CD1c-positive myeloid dendritic cell (primary cell): Measurements from ENCODE around the gene STEAP4.
A peak's percentile ranks its signal among the peaks of the same experiment; 100 is the strongest.

Experiments
- DNase-seq: peaks from one replicate; pipeline ENCODE4 v3.0.0-alpha.2; 2016; ENCODE audit errors: extremely low spot score

Gene STEAP4

GRCh38 chr7:88306590-88307048 lies at the start of gene STEAP4:
Gene STEAP4 (minus strand): TSS chr7:88306894. CDS start chr7:88284269, 22,625 bp downstream.
- peak; percentile 84 for DNase-seq

DNA sequence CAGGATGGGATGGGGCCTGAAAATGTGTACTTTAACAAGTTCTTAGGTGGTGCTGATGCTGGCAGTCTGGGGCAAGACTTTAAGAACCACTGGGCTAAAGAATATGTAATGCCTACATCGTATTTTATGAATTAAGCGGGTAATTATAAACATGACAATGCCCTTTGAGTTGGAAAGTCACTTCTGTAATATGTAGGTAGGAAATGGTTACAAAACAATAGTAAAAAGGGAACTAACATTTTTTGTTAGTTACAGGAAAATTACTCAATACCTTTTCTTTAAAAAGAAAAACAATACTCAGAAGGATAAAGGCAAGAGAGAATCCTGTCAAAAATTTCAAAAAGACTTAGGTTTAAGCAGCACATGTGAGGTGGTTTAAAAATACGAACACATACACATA lies 48.3 kb upstream of the STEAP4 start:
- DNase-seq: peak; percentile 79

- DNase-seq: no peak
These were observed 43.4 kb upstream of the STEAP4 start for GRCh38 chr7:88350118-88350517.

DNA sequence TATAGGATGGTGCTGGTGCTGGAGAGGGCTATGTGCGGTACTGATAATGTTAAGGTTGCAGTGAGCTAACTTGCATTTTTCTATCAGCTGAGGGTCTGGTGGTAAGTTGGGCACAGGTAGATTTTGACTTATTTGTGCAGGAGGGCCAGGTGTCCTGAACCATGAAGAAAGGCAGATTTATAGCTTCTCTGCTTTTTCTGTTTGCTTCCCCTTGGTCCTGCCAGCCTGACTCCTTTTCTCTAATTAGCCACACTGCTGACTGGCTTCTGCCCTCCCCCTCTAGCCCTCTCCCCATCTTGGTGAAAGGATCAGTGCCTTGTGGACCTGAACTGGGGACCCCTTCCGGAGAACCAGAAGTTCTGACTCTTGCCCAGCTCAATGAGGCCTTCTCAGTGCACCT lies 40.8 kb upstream of the STEAP4 start:
- DNase-seq: no peak

DNA sequence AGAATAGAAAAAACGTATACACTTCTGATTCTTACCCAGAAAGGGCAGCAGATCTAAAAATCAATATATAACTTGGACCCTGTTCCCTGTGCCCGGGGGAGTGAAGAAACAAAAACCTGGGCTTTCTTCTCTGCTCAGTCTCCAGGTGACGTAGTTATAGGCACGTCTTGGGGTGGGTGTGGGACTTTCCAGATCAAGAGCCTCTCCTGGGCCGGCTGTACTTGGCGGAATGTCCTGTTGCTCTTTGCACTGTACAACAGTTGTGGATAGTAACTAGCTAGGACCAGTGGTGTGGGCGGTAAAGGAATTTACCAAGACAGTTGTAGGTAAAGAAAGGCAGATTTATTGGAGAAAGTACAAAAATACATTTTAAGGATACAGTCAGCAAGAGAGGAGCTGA lies 40.4 kb upstream of the STEAP4 start:
- no peak for DNase-seq

GRCh38 chr7:88346357-88346756 lies 39.7 kb upstream of the STEAP4 start:
- DNase-seq: no peak

DNA sequence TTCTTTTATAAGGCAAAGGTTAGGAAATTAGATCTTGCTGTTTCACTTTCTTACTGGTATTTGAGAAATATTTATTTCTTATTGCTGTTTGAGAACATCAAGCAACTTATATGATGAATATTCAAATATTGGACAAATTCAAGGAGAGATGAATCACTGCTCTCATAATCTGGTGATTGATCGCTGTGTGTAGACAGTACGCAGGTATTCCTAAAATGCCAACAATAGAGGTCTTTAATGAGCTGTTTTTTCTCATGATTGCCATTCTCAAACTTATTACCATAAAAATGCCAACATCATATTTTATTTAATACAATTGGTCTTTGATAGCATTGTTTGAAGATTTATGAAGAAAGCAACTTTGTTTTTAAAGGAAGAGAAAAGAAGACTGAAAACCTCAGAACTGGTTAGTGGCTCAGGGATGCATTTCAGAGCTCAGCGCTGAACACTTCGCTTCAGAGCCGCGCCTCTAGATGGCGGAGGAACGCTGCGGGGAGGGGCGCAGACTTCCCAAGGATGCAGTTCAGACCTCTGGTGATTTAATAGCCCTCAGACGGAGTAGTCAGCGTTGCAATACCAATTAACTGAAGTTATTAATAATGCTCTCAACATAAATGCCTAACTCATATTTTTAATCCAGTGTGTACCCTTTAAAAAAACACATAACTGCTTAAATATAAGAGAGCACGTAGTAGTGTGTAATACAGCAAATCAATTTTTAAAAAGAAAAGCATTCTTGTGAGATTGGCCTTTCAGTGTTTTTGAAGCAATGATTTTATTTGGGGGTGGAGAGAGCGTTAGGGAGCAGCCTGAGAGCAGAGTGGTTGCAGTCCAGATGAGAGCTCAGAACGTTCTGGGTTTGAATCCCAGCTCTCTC lies 38.5 kb upstream of the STEAP4 start:
- DNase-seq: peak; percentile 31

GRCh38 chr7:88344271-88344670 lies 37.6 kb upstream of the STEAP4 start:
- DNase-seq: no peak

DNA sequence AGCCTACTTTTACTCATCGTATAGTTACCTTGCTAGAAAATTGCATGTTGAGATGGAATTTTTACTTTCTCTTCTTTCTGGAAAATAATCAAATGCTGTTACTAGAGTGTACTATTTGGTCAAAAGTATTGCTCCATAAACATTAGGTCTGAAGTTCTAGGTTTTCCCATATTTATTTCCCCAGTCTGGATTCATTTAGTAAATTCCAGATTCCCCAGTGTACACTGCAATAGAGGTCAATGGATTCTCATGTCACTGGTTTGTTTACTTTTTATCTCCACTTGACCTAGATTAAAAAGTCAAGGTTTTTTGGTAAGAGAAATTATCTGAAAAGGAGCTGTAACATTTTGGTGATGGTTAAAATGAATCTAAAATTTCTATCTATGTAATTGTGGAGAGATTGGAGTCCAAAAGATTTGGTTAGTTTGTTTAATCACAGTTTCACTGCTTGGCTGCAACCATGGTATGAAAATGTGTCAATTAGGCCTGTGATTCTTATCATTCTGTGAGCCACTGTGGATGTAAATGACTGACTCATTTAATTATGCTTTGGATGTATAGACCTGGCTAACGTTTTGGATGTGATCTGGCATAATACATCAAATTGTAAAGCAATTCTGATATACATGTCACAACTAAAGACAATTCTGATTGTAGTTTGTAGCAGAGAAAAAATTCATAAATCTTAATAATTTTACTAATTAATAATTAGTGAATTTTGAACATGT lies 32.7 kb upstream of the STEAP4 start:
- DNase-seq: no peak

DNA sequence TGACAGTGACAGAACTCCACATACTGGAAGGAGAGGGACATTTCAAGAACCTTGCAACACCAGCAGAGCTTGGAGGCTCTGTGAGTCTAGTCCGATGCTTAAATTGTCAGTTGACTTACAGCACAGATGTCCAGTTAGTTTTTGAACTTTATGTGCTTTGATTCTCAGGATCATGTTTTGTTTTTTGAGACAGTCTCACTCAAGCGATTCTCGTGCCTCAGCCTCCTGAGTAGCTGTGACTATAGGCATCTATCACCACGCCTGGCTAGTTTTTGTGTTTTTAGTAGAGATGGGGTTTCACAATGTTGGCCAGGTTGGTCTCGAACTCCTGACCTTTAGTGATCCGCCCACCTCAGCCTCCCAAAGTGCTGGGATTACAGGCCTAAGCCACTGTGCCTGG lies 31.8 kb upstream of the STEAP4 start:
- DNase-seq: no peak

DNA sequence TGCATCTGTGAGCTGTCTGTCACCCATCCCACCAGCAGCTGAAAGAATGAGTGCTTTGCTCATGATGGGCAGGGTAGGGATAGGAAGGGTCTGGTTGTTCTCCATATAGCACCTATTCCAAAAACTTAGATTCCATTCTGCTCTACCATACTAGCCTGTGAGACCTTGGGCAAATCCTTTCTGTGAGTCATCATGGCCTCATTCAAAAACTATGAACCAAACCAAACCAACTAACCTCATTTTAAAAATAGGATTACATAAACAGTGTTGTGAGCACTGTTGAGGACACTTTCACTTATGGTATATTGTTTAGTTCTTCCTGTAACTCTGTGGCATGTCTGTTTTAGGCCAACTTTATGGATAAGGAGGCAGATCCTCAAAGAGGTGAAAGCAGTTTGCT lies 30.9 kb upstream of the STEAP4 start:
- DNase-seq: no peak

GRCh38 chr7:88331322-88331721 lies 24.6 kb upstream of the STEAP4 start:
- no peak for DNase-seq

DNA sequence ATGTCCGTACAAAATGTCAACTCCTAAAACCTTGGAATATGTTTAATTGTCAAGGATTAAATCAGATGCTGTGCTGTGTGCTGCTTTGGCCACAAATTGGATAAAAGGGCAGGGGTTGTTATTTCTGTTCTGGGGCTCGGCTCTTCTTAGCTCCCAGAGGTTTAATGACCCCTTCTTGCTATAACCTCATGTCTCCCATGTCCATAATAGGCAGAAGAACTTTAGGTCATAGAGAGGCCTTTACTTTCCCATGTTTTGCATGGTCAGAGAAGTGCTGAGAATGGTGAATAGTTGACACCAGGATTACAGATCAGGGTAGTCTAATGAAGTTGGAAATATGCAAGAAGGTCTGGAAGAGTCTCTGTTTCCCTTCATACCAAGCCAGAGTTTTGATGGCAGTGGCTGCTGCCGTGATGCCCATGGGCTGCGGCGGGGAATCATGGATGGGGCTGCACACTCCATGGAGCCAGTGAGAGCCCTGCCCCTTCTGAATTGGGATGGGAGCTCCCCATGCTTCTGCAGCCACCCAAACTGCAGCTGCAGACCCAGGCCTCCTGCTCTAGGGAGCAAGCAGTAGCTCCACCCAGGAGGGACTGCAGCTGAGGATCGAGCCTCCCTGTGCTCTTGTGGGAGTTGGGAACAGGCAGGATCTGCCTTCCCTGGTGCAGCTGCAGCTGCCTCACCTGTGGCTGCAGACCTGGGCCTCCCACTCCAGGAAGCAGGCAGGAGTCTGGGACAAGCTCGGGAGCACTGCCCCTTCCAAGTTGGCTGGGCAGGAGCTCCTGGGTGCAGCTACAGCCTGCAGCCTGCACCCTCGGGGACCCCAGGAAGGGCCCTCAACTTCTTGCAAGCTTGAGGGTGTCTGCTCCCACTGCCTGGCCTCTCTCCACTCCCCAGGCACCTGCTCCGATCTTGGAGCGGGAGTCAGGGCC lies 23.1 kb upstream of the STEAP4 start:
- DNase-seq: no peak

- DNase-seq: peak; percentile 56
These were observed 22.1 kb upstream of the STEAP4 start for GRCh38 chr7:88328787-88329186.

DNA sequence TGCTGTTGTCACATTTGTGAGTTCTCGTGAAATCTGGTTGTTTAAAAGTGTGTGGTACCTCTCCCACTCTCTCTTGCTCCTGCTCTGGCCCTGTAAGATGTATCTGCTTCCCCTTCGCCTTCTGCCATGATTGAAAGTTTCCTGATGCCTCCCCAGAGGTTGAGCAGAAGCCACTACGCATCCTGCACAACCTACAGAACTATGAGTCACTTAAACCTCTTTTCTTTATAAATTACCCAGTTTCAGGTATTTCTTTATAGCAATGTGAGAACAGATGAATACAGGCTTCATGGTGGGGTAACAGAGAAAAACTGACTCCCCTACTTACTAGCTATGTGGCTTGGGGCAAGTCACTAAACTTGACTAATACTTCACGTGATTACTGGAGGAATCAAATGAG lies 18.0 kb upstream of the STEAP4 start:
- DNase-seq: no peak

GRCh38 chr7:88322151-88322550 lies 15.5 kb upstream of the STEAP4 start:
- DNase-seq: peak; percentile 81

- no peak for DNase-seq
These were observed 15.0 kb upstream of the STEAP4 start for GRCh38 chr7:88321694-88322093.

- no peak for DNase-seq
These were observed 11.5 kb upstream of the STEAP4 start for GRCh38 chr7:88318196-88318595.

DNA sequence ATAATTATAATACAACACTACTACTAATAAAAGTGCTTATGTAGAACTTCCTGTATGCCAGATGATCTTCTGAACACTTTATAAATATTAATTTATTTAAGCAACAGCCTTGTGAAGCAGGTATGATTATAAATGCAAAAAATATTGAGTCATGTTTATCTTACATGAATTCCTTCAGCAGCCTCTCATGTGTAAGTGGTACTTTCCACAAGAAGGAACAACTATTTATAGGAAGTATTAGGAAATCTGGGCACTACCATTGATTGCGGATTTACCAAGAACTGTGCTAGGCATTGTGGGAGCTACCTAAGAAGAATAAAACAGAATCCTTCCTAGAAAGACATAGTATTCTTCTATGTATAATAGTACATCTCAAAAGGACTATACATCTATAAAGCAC lies 10.7 kb upstream of the STEAP4 start:
- DNase-seq: peak; percentile 79

- peak; percentile 51 for DNase-seq
These were observed 9.8 kb upstream of the STEAP4 start for GRCh38 chr7:88316456-88316855.

DNA sequence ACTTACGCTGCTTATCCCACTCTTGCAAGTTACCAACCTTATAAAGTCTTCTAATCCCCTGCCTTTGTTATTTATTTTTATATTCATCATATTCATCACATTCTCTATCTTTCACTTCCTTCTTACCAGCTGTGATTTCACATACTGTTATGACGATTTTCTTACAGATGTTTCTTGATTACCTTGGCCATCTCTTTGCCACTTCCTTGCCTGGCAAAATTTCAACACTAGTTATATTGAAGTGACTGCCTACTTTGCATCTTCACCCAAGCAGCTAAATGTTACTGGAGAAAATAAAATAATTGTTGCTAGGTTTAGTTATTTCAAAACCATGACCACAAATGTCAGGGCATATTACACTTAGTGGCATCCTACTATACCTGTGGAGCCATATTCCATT lies 8.8 kb upstream of the STEAP4 start:
- DNase-seq: peak; percentile 54

DNA sequence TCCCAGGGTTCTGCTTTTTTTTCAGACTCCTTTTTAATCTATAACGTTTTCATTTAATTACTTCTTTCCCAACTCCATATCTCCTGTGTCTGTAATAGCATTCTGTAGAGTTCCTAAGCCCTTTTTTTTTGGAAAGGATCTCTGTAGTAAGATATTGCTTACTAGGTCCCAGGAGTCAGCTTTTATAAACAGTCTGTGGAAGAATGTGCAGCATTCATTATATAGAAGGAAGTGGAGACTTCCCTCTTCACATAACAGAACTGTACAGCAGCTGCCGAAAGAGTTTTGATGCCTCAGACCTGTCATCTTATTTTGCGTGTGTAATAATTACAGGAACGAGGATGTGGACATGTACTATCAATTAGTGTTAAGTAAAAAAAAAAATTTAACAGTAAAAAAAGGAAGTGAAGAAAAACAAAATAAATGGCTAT lies 7.4 kb upstream of the STEAP4 start:
- peak; percentile 78 for DNase-seq
